ENCODE data around the gene SCOC. TPM values are rescaled to one million over a fixed set of nuclear protein-coding genes. Genes with fewer than 3 reads are reported as not detected.

SCOC gene
- 33.9 TPM for total RNA-seq (ENCODE audit: unreplicated experiment)
- long read RNA-seq, transcript SCOC-211 (4 exons, 1,959 nt): major isoform, 47 of 54 reads
- long read RNA-seq, partial matches to known transcripts: 1 of 54 reads
- long read RNA-seq, other reads (novel, unspliced or antisense): 2 of 54 reads

- DNase-seq (ENCODE audit: low spot score): peak; percentile 97
- Mint-ChIP-seq H3K36me3 (ENCODE audit: low read depth, unreplicated experiment) (no peaks in the 10 kb centered on the region), H3K4me1 (ENCODE audit: unreplicated experiment) (peaks cover 14% of the 10 kb centered on the region), H3K27me3 (ENCODE audit: unreplicated experiment) (peaks cover 4% of the 10 kb centered on the region), H3K27ac (ENCODE audit: unreplicated experiment) (peak within 1 kb of the TSS; percentile 91), H3K4me3 (ENCODE audit: unreplicated experiment) (peak within 1 kb of the TSS; percentile 96), H3K9me3 (ENCODE audit: unreplicated experiment) (no peaks in the 10 kb centered on the region)
- TF ChIP-seq, protein P1, sequence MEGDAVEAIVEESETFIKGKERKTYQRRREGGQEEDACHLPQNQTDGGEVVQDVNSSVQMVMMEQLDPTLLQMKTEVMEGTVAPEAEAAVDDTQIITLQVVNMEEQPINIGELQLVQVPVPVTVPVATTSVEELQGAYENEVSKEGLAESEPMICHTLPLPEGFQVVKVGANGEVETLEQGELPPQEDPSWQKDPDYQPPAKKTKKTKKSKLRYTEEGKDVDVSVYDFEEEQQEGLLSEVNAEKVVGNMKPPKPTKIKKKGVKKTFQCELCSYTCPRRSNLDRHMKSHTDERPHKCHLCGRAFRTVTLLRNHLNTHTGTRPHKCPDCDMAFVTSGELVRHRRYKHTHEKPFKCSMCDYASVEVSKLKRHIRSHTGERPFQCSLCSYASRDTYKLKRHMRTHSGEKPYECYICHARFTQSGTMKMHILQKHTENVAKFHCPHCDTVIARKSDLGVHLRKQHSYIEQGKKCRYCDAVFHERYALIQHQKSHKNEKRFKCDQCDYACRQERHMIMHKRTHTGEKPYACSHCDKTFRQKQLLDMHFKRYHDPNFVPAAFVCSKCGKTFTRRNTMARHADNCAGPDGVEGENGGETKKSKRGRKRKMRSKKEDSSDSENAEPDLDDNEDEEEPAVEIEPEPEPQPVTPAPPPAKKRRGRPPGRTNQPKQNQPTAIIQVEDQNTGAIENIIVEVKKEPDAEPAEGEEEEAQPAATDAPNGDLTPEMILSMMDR (IDR thresholded peaks at IDR 0.05; ENCODE audit: unreplicated experiment): no peak
Measured at GRCh38 chr4:140373328-140374129, at the start of gene SCOC. Gene SCOC, plus strand, starts transcription at chr4:140373646. Its CDS starts 5,525 bp downstream, at chr4:140379171.

- TF ChIP-seq, protein P1 (IDR thresholded peaks at IDR 0.05; ENCODE audit: unreplicated experiment): peak; percentile 30
- Mint-ChIP-seq H3K4me1 (ENCODE audit: unreplicated experiment) (peaks cover 4% of the 10 kb centered on the region), H3K27me3 (ENCODE audit: unreplicated experiment) (no peaks in the 10 kb centered on the region), H3K9me3 (ENCODE audit: unreplicated experiment) (no peaks in the 10 kb centered on the region), H3K4me3 (ENCODE audit: unreplicated experiment) (no peak overlapping the region), H3K36me3 (ENCODE audit: low read depth, unreplicated experiment) (no peaks in the 10 kb centered on the region), H3K27ac (ENCODE audit: unreplicated experiment) (no peak overlapping the region)
- peak; percentile 34 for DNase-seq (ENCODE audit: low spot score)
Measured at GRCh38 chr4:140326395-140326993, 47.0 kb upstream of the SCOC start.

DNA sequence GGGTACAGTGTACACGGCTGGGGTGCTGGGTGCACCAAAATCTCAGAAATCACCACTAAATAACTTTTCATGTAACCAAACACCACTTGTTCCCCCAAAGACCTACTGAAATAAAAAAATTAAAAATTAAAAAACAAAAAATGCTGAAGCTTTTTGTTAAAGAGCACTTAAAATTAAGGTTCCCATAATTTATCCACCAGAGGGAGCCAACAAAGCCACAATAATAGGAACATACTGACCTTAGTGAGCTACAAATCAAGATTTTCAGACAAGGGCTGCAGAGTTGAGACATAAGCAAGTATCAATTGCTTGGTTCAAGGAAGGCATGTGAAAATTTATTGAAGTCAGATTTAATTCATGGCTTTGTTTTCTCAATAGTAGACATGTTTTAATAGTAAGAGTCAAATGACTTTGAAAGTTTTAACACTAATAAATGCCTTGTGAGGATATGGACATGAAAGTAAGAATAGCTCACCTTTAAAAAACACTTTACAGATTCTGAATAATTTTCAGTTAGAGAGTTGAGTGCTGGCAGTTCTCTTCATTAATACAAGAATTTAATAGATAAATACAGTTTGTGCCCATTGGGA, 43.0 kb upstream of the SCOC start:
- no peaks in the 10 kb centered on the region for H3K9me3 Mint-ChIP-seq (ENCODE audit: unreplicated experiment)
- no peak for DNase-seq (ENCODE audit: low spot score)
- H3K27ac Mint-ChIP-seq (ENCODE audit: unreplicated experiment): no peak overlapping the region
- H3K4me3 Mint-ChIP-seq (ENCODE audit: unreplicated experiment): no peak overlapping the region
- peaks cover 6% of the 10 kb centered on the region for H3K4me1 Mint-ChIP-seq (ENCODE audit: unreplicated experiment)
- no peaks in the 10 kb centered on the region for H3K27me3 Mint-ChIP-seq (ENCODE audit: unreplicated experiment)
- H3K36me3 Mint-ChIP-seq (ENCODE audit: low read depth, unreplicated experiment): no peaks in the 10 kb centered on the region
- TF ChIP-seq, protein P1 (IDR thresholded peaks at IDR 0.05; ENCODE audit: unreplicated experiment): peak; percentile 66

DNA sequence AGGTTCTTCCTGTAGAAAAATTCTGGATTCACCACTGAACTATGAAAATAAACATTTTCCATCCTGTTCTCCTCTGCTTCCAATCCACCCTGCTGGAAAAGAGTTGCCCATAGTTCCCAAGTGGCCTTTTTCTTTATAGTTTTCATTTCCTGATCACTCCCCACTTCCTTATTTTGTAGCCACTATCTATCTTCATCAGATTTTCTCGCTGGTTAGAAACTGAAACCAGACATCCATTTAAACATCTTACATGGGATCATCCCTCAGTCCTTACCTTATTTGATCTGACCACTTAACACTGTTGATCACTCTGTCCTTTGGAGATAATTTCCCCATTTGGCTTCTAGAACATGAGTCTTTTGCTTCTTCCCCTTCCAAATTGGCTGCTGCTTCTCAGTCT, 42.2 kb upstream of the SCOC start:
- H3K27ac Mint-ChIP-seq (ENCODE audit: unreplicated experiment): no peak overlapping the region
- no peaks in the 10 kb centered on the region for H3K36me3 Mint-ChIP-seq (ENCODE audit: low read depth, unreplicated experiment)
- no peak for DNase-seq (ENCODE audit: low spot score)
- TF ChIP-seq, protein P1 (IDR thresholded peaks at IDR 0.05; ENCODE audit: unreplicated experiment): no peak
- no peaks in the 10 kb centered on the region for H3K9me3 Mint-ChIP-seq (ENCODE audit: unreplicated experiment)
- H3K4me1 Mint-ChIP-seq (ENCODE audit: unreplicated experiment): peaks cover 6% of the 10 kb centered on the region
- H3K27me3 Mint-ChIP-seq (ENCODE audit: unreplicated experiment): no peaks in the 10 kb centered on the region
- H3K4me3 Mint-ChIP-seq (ENCODE audit: unreplicated experiment): no peak overlapping the region

All from endothelial cell (in vitro differentiated cells).